Upper lobe of left lung (tissue), 4 donors: ENCODE measurements around the gene ETFA.

Experiments used
- CTCF ChIP-seq, 6 experiments: fragments of 450-650 bp in 4 of 6; fragments of 200-600 bp in 2 of 6; sonication (generic) in 2 of 6; IDR thresholded peaks; one replicate each; pipeline ENCODE4 v1.5.1; 2016 to 2019; ENCODE audit warnings: antibody characterized with exemption in 6 of 6
- EP300 ChIP-seq, 4 donors: sonication (generic); formaldehyde crosslinking; IDR thresholded peaks; one replicate each; pipeline ENCODE4 v1.5.1; 2017; ENCODE audit warnings: antibody characterized with exemption in 4 of 4, control low read depth in 2 of 4
- POLR2A ChIP-seq, 4 donors: fragments of 450-650 bp; IDR thresholded peaks; one replicate each; pipeline ENCODE4 v1.5.1; 2016 to 2017; ENCODE audit warnings: antibody characterized with exemption in 4 of 4, mild to moderate bottlenecking in 2 of 4
- POLR2AphosphoS5 ChIP-seq, 2 donors: sonication (generic); formaldehyde crosslinking; IDR thresholded peaks; one replicate each; pipeline ENCODE4 v1.5.1; 2017; ENCODE audit warnings: antibody characterized with exemption in 2 of 2

GRCh38 chr15:76195506-76196268 is 115.6 kb downstream of the ETFA start:
- TF ChIP-seq CTCF (IDR thresholded peaks at IDR 0.05) = no peak
- no peak for TF ChIP-seq EP300 (IDR thresholded peaks at IDR 0.05)
- TF ChIP-seq POLR2AphosphoS5 (IDR thresholded peaks at IDR 0.05) = no peak
- TF ChIP-seq POLR2A (IDR thresholded peaks at IDR 0.05) = no peak
